HG03066 (cell line): ENCODE measurements around the gene ARHGEF35.
"Not testable (repeated sequence)": the region's sequence is repeated elsewhere in the genome, so short reads cannot be mapped to it uniquely, and the experiment has no call there.

Experiments used
- ATAC-seq: cut with Tn5 transposase; IDR thresholded peaks from one replicate; pipeline ENCODE4 v1.9.1; 2021; ENCODE audit warnings: low read depth; ENCODE audit not compliant: unreplicated experiment

The ARHGEF35 gene

DNA sequence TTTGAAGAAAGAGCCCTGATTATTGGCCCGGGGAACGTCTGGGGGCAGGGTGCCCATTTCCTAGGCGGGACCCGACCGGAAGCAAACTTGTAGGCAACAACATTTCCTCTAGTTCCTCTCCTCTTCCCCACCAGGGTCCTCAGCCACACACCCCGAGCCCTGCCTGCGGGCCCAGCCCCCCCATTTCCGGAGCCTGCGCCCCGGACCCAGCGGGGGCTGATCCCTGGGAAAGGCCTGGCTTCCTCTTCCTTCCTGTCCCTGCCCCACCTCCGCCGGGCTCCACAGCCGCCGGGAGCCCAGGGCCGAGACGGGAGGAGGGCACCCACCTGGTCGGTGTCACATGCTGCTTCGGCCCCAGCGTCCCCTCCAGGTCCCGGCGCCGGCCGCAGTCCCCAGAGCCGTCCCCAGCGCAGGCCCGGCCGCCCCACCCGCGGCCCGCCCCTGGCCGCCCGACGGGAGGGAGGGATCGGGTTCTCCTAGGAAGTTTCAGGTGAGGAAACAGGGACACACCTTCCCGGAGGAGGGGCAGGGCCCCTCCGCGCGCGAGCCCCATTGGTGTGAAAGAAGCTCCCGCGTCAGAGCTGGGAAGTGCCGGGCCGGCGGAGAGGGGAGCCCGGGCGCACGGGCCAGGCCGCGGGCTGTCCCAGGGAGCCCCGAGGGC, at the start of gene ARHGEF35:
Gene ARHGEF35, minus strand, starts transcription at position 622 of the 661 bp plus-strand sequence. CDS start 7,450 bp downstream, outside the sequence.
- ATAC-seq, result peak; percentile 58

- ATAC-seq, result not testable (repeated sequence)
Observed at GRCh38 chr7:144245372-144245771, 49.7 kb upstream of the ARHGEF35 start.

- not testable (repeated sequence) for ATAC-seq
Observed at GRCh38 chr7:144239365-144239764, 43.7 kb upstream of the ARHGEF35 start, which contains the start of gene OR2A42. Gene OR2A42 (minus strand): TSS chr7:144239605. CDS start chr7:144232843, 6,762 bp downstream.

DNA sequence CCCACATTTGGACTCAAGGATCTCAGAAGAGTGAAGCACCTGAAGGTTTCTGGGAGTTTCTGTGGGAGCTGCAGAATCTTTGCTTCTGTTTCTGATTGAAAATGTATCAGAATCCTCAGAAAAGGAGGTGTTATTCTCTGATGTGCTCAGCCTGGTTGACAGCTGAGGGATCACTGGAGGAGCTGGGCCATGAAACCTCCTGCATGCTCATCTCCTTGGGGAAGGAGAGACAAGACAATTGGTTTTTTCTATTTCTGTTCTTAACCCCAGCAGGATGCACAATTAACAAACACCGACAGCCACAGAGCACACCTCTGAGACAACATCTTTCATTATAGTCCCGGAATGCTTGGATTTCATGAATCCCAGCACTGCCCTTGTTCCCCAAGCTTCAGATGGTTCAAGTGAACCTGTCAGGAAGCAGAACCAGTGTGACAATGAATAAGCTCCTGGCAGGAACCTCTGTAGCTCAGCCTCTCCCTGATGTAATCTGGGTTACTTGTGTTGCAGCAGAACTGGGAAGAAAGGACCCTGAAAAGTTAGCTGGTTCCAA, 43.0 kb upstream of the ARHGEF35 start:
- not testable (repeated sequence) for ATAC-seq

DNA sequence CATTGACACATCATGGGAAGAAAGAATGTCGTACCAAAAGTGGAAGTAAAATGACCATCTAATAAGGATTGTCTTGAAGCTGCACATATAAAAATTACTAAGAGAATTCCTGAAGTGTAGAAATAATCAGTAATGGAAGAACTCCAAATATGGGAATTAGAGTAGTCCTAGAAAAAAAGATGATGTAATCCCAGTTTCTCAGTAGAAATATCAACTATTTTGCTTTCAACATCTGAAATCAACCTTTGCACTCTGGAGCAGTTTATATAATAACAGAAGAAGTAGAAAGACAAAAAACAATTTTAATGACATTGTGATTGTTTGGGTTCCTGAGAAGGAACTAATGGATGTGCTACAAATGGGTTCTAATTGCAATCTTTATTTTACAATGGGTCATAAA, 37.4 kb upstream of the ARHGEF35 start:
- not testable (repeated sequence) for ATAC-seq

- ATAC-seq, result not testable (repeated sequence)
Observed at GRCh38 chr7:144231027-144231426, 35.4 kb upstream of the ARHGEF35 start.

- not testable (repeated sequence) for ATAC-seq
Observed at GRCh38 chr7:144228810-144229209, 33.2 kb upstream of the ARHGEF35 start.

GRCh38 chr7:144226866-144227265, 31.2 kb upstream of the ARHGEF35 start:
- not testable (repeated sequence) for ATAC-seq

DNA sequence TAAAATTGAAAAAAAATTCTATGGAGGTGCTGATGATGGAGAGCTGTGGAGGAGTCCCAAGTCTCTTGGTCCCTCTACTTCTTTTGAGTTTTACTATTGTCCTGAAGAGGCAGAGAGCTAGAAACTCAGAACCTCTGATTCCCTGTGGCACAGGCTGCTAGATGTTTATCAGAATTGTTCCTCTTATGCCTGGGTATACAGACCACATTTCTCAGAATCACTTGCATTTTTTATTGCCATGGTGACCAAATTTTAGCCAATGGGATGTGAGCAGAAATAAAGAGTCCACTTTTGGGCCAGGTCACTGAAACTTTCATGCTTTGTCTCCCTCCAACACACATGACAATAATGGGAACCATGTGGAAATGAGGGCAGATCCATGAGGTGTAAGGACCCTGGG, 28.0 kb upstream of the ARHGEF35 start:
- not testable (repeated sequence) for ATAC-seq

GRCh38 chr7:144220531-144220930, 24.9 kb upstream of the ARHGEF35 start:
- ATAC-seq, result not testable (repeated sequence)

GRCh38 chr7:144219149-144219548, 23.5 kb upstream of the ARHGEF35 start:
- ATAC-seq, result not testable (repeated sequence)

DNA sequence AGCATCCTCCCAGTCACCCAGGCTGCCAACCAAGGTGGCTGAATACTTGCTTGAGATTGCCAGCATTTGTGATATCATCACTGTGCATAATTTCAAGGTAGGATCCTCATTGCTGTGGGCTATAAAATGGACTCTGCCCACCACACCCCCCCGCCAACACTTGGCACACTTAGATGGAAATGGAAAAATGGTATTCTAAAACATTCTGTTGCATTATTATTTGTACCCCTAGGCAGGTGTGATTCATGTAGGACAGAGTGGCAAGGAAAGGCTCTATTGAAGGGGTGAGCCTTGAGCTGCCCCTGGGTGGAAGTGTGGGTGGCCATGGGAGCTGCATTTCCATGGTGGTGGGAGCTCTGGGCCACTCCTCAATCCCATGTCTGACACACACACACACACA, 22.9 kb upstream of the ARHGEF35 start:
- not testable (repeated sequence) for ATAC-seq

GRCh38 chr7:144217200-144217599, 21.6 kb upstream of the ARHGEF35 start:
- not testable (repeated sequence) for ATAC-seq

DNA sequence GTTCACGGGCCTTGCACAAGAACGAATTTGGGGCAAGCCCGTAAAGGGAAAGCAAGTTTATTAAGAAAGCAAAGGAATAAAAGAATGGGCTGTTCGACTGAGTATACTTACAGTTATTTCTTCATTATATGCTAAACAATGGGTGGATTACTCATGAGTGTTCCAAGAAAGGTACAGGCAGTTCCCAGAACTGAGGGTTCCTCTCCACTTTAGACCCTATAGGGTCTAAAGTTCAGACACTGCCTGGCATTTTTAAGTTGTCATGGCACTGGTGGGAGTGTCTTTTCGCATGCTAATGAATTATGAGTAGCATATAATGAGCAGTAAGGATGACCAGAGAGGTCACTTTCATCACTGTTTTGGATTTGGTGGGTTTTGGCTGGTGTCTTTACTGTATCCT, 9.7 kb upstream of the ARHGEF35 start:
- ATAC-seq, result not testable (repeated sequence)

- ATAC-seq, result not testable (repeated sequence)
Observed at GRCh38 chr7:144203086-144203485, 7.5 kb upstream of the ARHGEF35 start.

GRCh38 chr7:144201978-144202377, 6.3 kb upstream of the ARHGEF35 start:
- ATAC-seq, result not testable (repeated sequence)

- ATAC-seq, result not testable (repeated sequence)
Observed at GRCh38 chr7:144198934-144199333, 3.3 kb upstream of the ARHGEF35 start.

DNA sequence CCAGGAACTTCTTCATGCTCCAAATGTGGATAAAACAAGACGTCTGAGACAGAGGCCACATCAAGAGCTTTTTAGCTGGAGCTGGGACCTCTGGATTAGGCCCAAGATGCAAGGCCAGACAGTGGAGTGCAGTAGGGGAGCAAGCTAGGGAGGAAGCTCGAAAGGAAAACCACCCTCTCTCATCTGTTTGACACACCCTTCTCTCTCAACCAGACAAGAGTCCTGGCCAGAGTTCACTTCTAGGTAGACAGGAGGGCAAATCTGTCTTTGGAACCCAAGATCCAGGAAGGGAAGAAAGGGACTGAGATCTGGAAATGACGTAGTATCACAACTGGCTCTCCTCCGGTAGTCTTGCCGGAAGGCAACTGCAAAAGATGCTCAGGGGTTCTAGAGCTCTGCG, 1.2 kb downstream of the ARHGEF35 start:
- not testable (repeated sequence) for ATAC-seq

DNA sequence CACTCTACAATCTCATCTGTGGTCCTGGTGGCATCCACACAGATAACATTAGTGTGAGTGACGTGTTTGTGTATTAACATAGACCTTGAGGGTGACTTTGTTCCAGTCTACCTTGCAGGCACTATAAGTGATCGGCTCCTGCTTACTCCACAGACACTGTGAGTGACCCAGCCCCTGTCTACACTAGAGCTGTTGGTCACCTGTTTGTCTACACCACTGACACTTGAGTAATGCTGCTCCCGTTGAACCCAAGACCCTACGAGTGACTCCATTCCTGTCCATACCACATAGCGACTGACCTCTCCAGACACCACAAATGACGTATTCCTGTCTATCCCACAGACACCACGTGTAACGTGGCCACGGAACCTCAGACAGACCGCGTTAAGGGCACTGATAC, 1.9 kb downstream of the ARHGEF35 start:
- not testable (repeated sequence) for ATAC-seq

GRCh38 chr7:144188578-144189171, 7.0 kb downstream of the ARHGEF35 start:
- ATAC-seq, result not testable (repeated sequence)

GRCh38 chr7:144187848-144188247, 7.8 kb downstream of the ARHGEF35 start:
- ATAC-seq, result not testable (repeated sequence)
